Caco-2 (cell line): ENCODE results near the gene MLPH. TPM values are rescaled to one million over a fixed set of nuclear protein-coding genes. Genes with fewer than 3 reads are reported as not detected.

Experiments
- BruUV-seq: library from RNA; stranded (reverse); fragments of 400-500 nt; replicated peaks from 2 replicates; lab custom pipeline; 2021; lab: Mats Ljungman, UMichigan
- CTCF ChIA-PET: fragments of 300-600 bp; sonication (Branson Sonifier 250); formaldehyde crosslinking; loops from one replicate; lab custom pipeline; 2022; ENCODE audit warnings: antibody characterized with exemption; lab: Charles Lee
- POLR2A ChIA-PET: fragments of 300-600 bp; sonication (Branson Sonifier 250); formaldehyde crosslinking; loops from one replicate; lab custom pipeline; 2022; ENCODE audit warnings: antibody characterized with exemption; lab: Charles Lee
- DNase-seq, 2 experiments: peaks; one replicate each; pipeline versions ENCODE4 v3.0.0 to v3.0.0-alpha.2; 2020 to 2022
- H3K27me3 ChIP-seq: replicated peaks from 2 replicates; pipeline ENCODE4 v1.6.0; 2011; ENCODE audit warnings: low read length; ENCODE audit not compliant: control insufficient read depth, insufficient read depth
- H3K36me3 ChIP-seq: 2 replicates; pipeline ENCODE4 v1.5.1; 2011; ENCODE audit warnings: low read length; ENCODE audit not compliant: control insufficient read depth, insufficient read depth
- H3K4me1 ChIP-seq: fragments of 250-450 bp; sonication (Bioruptor Pico); 2 replicates; pipeline ENCODE4 v1.5.1; 2020; ENCODE audit warnings: mild to moderate bottlenecking
- H3K4me3 ChIP-seq: 2 replicates; pipeline ENCODE4 v1.5.1; 2011; ENCODE audit warnings: low read depth, mild to moderate bottlenecking, control low read depth, low read length
- H3K9me3 ChIP-seq: fragments of 250-450 bp; sonication (Bioruptor Pico); 2 replicates; pipeline ENCODE4 v1.5.1; 2020; ENCODE audit warnings: mild to moderate bottlenecking, moderate library complexity
- H3K27ac Mint-ChIP-seq: one replicate; pipeline ENCODE4 v1.8.0; 2022; ENCODE audit warnings: mixed read lengths; ENCODE audit not compliant: unreplicated experiment
- H3K27me3 Mint-ChIP-seq: one replicate; pipeline ENCODE4 v1.8.0; 2022; ENCODE audit warnings: mixed read lengths; ENCODE audit not compliant: insufficient read depth, unreplicated experiment
- H3K36me3 Mint-ChIP-seq: one replicate; pipeline ENCODE4 v1.8.0; 2022; ENCODE audit warnings: mild to moderate bottlenecking, mixed read lengths; ENCODE audit not compliant: insufficient read depth, unreplicated experiment
- H3K4me1 Mint-ChIP-seq: one replicate; pipeline ENCODE4 v1.8.0; 2022; ENCODE audit warnings: low read depth, mixed read lengths; ENCODE audit not compliant: unreplicated experiment
- H3K4me3 Mint-ChIP-seq: one replicate; pipeline ENCODE4 v1.8.0; 2022; ENCODE audit warnings: mild to moderate bottlenecking, moderate library complexity, mixed read lengths; ENCODE audit not compliant: unreplicated experiment
- H3K9me3 Mint-ChIP-seq: one replicate; pipeline ENCODE4 v1.8.0; 2022; ENCODE audit warnings: mixed read lengths; ENCODE audit not compliant: unreplicated experiment
- intact Hi-C: fragments of 100-400 bp; cut with micrococcal nuclease; formaldehyde crosslinking; loops from one replicate; pipeline ENCODE4 v1.10.0; 2022; ENCODE audit not compliant: unreplicated experiment
- total RNA-seq: library from RNA; stranded (reverse); gene quantifications from 2 replicates; pipeline ENCODE4 v1.2.3, GENCODE V29; 2022
- TF ChIP-seq, protein P1 (sequence below), 2 experiments: fragments of 200-600 bp in 1 of 2; IDR thresholded peaks; 1 replicate in 1 of 2; 2 replicates in 1 of 2; pipeline versions ENCODE4 v1.5.1 to v1.8.0; 2011 to 2022; ENCODE audit warnings: antibody characterized with exemption in 1 of 2, control low read depth in 1 of 2, inconsistent platforms in 1 of 2, low read depth in 1 of 2, low read length in 1 of 2, mild to moderate bottlenecking in 1 of 2, moderate library complexity in 1 of 2; ENCODE audit not compliant: insufficient read depth in 1 of 2, severe bottlenecking in 1 of 2, unreplicated experiment in 1 of 2

Gene MLPH
- total RNA-seq, 1 experiment from 2014 or later = not detected

DNA sequence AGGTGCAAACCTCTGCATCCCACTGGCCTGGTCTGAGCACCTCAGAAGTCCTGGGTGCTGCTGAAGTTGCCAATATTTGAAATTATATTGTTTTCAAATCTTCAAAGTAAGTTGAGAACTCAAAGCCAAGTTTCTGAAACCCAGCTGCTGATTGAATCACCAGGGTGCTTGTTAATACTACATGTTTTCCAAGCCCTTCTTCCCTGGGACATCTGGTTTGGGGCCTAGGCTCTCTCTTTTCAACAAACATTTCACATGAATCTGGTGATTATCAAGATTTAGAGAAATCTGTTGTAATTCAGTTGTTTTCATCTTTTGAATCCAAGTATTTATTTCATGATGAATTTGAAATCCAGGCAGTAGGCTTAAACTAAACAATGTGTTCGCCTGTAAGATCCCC is 24.4 kb downstream of the MLPH start:
- Mint-ChIP-seq H3K27ac (no peak overlapping the region), H3K4me3 (no peak overlapping the region), H3K36me3 (no peaks in the 10 kb centered on the region), H3K27me3 (no peaks in the 10 kb centered on the region), H3K4me1 (no peaks in the 10 kb centered on the region), H3K9me3 (no peaks in the 10 kb centered on the region)
- no peak overlapping the region for H3K4me3 ChIP-seq
- ChIA-PET CTCF (interaction anchor here (5.5 kb wide), 1 partner anchor 61 kb away, joined by 131 read pairs; no protein-coding TSS in a partner anchor), POLR2A (no interaction called here)
- no peaks in the 10 kb centered on the region for H3K9me3 ChIP-seq
- TF ChIP-seq, protein P1, sequence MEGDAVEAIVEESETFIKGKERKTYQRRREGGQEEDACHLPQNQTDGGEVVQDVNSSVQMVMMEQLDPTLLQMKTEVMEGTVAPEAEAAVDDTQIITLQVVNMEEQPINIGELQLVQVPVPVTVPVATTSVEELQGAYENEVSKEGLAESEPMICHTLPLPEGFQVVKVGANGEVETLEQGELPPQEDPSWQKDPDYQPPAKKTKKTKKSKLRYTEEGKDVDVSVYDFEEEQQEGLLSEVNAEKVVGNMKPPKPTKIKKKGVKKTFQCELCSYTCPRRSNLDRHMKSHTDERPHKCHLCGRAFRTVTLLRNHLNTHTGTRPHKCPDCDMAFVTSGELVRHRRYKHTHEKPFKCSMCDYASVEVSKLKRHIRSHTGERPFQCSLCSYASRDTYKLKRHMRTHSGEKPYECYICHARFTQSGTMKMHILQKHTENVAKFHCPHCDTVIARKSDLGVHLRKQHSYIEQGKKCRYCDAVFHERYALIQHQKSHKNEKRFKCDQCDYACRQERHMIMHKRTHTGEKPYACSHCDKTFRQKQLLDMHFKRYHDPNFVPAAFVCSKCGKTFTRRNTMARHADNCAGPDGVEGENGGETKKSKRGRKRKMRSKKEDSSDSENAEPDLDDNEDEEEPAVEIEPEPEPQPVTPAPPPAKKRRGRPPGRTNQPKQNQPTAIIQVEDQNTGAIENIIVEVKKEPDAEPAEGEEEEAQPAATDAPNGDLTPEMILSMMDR (IDR thresholded peaks at IDR 0.05; ENCODE audit: insufficient read depth in 1 of 2, low read depth in 1 of 2, low read length in 1 of 2, severe bottlenecking in 1 of 2, unreplicated experiment in 1 of 2) = no peak
- intact Hi-C loops = loop anchor here (5.0 kb wide), 1 partner anchor 39 kb away; no protein-coding TSS in a partner anchor
- H3K4me1 ChIP-seq = no peaks in the 10 kb centered on the region
- no TSS peak for BruUV-seq
- no peaks in the 10 kb centered on the region for H3K36me3 ChIP-seq
- DNase-seq = no peak
- no peaks in the 10 kb centered on the region for H3K27me3 ChIP-seq

DNA sequence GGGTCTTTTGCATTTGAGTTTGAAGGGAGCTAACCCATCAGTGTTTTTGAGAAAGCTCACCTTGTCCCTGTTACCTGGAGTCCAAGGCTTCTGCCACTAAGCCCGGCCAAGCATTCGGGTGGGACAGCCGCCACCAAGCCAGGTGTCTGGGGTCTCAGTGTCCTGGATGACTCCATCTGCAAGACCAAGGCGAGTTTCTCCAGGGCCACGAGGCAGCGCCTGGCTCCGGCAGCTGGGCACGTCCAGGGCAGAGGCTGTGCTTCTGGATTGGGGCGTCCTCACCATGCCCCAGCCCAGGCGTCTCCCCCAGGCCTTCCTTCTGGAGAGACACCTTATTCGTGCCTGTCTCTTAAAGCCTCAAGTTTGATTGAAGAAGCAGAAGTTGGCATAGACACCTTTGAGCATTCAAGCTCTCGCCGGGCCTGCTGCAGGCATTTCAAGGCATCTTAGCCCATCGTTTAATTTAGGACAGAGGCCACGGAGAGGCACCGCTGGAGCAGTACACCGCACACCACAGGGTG is 24.9 kb downstream of the MLPH start:
- ChIA-PET POLR2A (no interaction called here), CTCF (interaction anchor here (0.9 to 5.5 kb wide), 11 partner anchors 9 to 299 kb away, joined by 3 to 131 read pairs (median 6); partner anchors contain the start of gene RAB17)
- no peaks in the 10 kb centered on the region for H3K27me3 ChIP-seq
- Mint-ChIP-seq H3K27me3 (no peaks in the 10 kb centered on the region), H3K4me3 (no peak overlapping the region), H3K36me3 (no peaks in the 10 kb centered on the region), H3K27ac (no peak overlapping the region), H3K4me1 (no peaks in the 10 kb centered on the region), H3K9me3 (no peaks in the 10 kb centered on the region)
- no peaks in the 10 kb centered on the region for H3K36me3 ChIP-seq
- H3K4me1 ChIP-seq = no peaks in the 10 kb centered on the region
- BruUV-seq = no TSS peak
- no peak for DNase-seq
- TF ChIP-seq, protein P1 (IDR thresholded peaks at IDR 0.05; ENCODE audit: insufficient read depth in 1 of 2, low read depth in 1 of 2, low read length in 1 of 2, severe bottlenecking in 1 of 2, unreplicated experiment in 1 of 2) = no peak
- intact Hi-C loops = loop anchor here (1.0 to 5.0 kb wide), 4 partner anchors 40 to 262 kb away; no protein-coding TSS in a partner anchor
- no peak overlapping the region for H3K4me3 ChIP-seq
- H3K9me3 ChIP-seq = no peaks in the 10 kb centered on the region

DNA sequence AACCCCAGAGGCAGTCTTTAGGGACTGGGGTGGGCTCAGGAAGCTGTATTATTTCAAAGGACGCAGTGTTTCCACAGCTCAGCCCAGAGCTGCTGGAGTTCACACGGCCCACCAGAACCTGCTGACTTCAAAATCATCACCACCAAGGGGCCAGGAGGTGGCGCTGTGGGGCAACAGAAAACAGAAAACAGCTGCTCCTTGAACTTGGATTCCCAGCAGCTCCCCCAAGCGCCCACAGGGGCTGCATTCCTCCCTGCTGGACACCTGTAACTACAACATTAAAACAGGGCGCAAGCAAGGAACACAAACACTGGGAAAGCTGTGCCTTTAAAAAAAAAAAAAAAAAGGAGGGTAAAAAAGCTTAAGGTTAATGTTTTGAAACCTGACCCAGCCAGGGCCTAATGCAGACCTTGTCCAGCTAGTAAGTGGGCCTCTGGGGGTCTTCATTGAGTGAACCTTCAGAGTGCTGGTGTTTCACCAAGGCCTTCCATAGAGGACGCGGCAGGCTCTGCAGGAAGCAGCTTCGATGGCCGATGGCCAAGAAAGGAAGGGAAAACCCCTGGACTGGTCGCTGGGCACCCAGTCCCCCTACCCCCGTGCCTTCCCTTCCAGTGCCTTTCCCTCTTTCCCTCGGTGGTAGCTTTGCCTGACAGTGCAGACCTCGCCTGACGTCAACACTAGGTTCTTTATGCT is 25.9 kb downstream of the MLPH start:
- TF ChIP-seq, protein P1 (IDR thresholded peaks at IDR 0.05; ENCODE audit: insufficient read depth in 1 of 2, low read depth in 1 of 2, low read length in 1 of 2, severe bottlenecking in 1 of 2, unreplicated experiment in 1 of 2) = peak; percentile 88 to 89
- DNase-seq = peak; percentile 83 to 84
- Histone ChIP-seq H3K4me1 (no peaks in the 10 kb centered on the region), H3K27me3 (no peaks in the 10 kb centered on the region), H3K4me3 (no peak overlapping the region), H3K36me3 (no peaks in the 10 kb centered on the region), H3K9me3 (no peaks in the 10 kb centered on the region)
- H3K27ac Mint-ChIP-seq = no peak overlapping the region
- ChIA-PET CTCF (interaction anchor here (0.5 to 5.5 kb wide), 18 partner anchors 8 to 1819 kb away, joined by 3 to 131 read pairs (median 5); partner anchors contain the start of gene RAB17), POLR2A (no interaction called here)
- no peak overlapping the region for H3K4me3 Mint-ChIP-seq
- H3K9me3 Mint-ChIP-seq = no peaks in the 10 kb centered on the region
- H3K36me3 Mint-ChIP-seq = no peaks in the 10 kb centered on the region
- no peaks in the 10 kb centered on the region for H3K4me1 Mint-ChIP-seq
- intact Hi-C loops = loop anchor here (1.0 to 5.0 kb wide), 4 partner anchors 41 to 261 kb away; no protein-coding TSS in a partner anchor
- H3K27me3 Mint-ChIP-seq = no peaks in the 10 kb centered on the region
- no TSS peak for BruUV-seq
